Amniotic stem cell (primary cell): ENCODE results near the gene DEFB114.

Experiments used
- DNase-seq: peaks from one replicate; lab custom pipeline; 2025; lab: John Stamatoyannopoulos, UW

Gene DEFB114

GRCh38 chr6:49935387-49935786 lies 28.6 kb downstream of the DEFB114 start:
- no peak for DNase-seq

GRCh38 chr6:49934770-49935169 lies 29.2 kb downstream of the DEFB114 start:
- DNase-seq: no peak

GRCh38 chr6:49933526-49933925 lies 30.4 kb downstream of the DEFB114 start:
- no peak for DNase-seq

GRCh38 chr6:49929340-49929739 lies 34.6 kb downstream of the DEFB114 start:
- DNase-seq: no peak

GRCh38 chr6:49923826-49924225 lies 40.1 kb downstream of the DEFB114 start:
- DNase-seq: no peak

- no peak for DNase-seq
Observed at GRCh38 chr6:49919935-49920644, 43.9 kb downstream of the DEFB114 start.

GRCh38 chr6:49919261-49919660 lies 44.7 kb downstream of the DEFB114 start:
- DNase-seq: no peak

GRCh38 chr6:49918787-49919186 lies 45.2 kb downstream of the DEFB114 start:
- no peak for DNase-seq

- DNase-seq: no peak
Observed at GRCh38 chr6:49915035-49915434, 48.9 kb downstream of the DEFB114 start.

GRCh38 chr6:49913636-49914375 lies 50.2 kb downstream of the DEFB114 start:
- no peak for DNase-seq

- DNase-seq: no peak
Observed at GRCh38 chr6:49912196-49912595, 51.8 kb downstream of the DEFB114 start.

- DNase-seq: no peak
Observed at GRCh38 chr6:49911252-49911651, 52.7 kb downstream of the DEFB114 start.
